Measurements from ENCODE around the gene DDRGK1.

- no peak for TF ChIP-seq POLR2A (IDR thresholded peaks at IDR 0.05; ENCODE audit: low read length)
- no peak for TF ChIP-seq GATA1 (IDR thresholded peaks at IDR 0.05; ENCODE audit: low read depth, low read length)
Observed at GRCh38 chr20:3227936-3228749, 23.7 kb upstream of the DDRGK1 start.

All from erythroblast (primary cell).